Pancreas (tissue), 10 donors: ENCODE results near the gene CLDN5. TPM values are rescaled to one million over a fixed set of nuclear protein-coding genes. Genes with fewer than 3 reads are reported as not detected.
A peak's percentile ranks its signal among the peaks of the same experiment; 100 is the strongest.

Experiments
- ATAC-seq, 4 donors: fragments of 200-7000 bp; cut with Tn5 transposase; one replicate each; pipeline versions ENCODE4 v1.8.0 to v1.9.1; 2020; ENCODE audit warnings: mild to moderate bottlenecking in 4 of 4, moderate library complexity in 4 of 4
- DNase-seq, 6 donors: peaks; one replicate each; pipeline ENCODE4 v3.0.0-alpha.2; 2020
- FAIRE-seq: peaks from 2 replicates; lab custom pipeline; 2012; peaks lifted over from hg19 to GRCh38; lab: Jason Lieb, UNC
- H3K27ac ChIP-seq, 4 donors: fragments of 200-600 bp; sonication (generic); 1 replicate in 3 of 4; 2 replicates in 1 of 4; pipeline versions ENCODE4 v1.5.0 to v1.8.0; 2020
- H3K27me3 ChIP-seq, 4 donors: fragments of 200-600 bp; one replicate each; pipeline ENCODE4 v1.8.0; 2021
- H3K36me3 ChIP-seq, 3 donors: fragments of 200-600 bp; sonication (generic) in 1 of 3; one replicate each; pipeline versions ENCODE4 v1.5.0 to v1.8.0; 2020 to 2021
- H3K4me1 ChIP-seq, 3 donors: fragments of 200-600 bp; one replicate each; pipeline ENCODE4 v1.8.0; 2021
- H3K4me3 ChIP-seq, 4 donors: fragments of 200-600 bp; sonication (generic) in 2 of 4; one replicate each; pipeline versions ENCODE4 v1.5.0 to v1.8.0; 2020 to 2021
- H3K9me3 ChIP-seq, 4 donors: fragments of 200-600 bp; one replicate each; pipeline ENCODE4 v1.8.0; 2021
- CTCF ChIP-seq, 4 donors: fragments of 200-600 bp; sonication (generic) in 3 of 4; IDR thresholded peaks; one replicate each; pipeline versions ENCODE4 v1.5.0 to v1.8.0; 2021; ENCODE audit warnings: antibody characterized with exemption in 4 of 4
- WGBS, 2 donors: extraction: QIAGEN DNeasy Blood & Tissue Kit; methylation state at CpG; one replicate each; pipeline ENCODE4 v1.1.7; 2013; 5-methylcytosine and 5-hydroxymethylcytosine counted together
- intact Hi-C, 3 donors: fragments of 100-400 bp; cut with DNase I; formaldehyde crosslinking; loops; one replicate each; pipeline versions ENCODE4 v1.11.1 to v1.14.2; 2022
- polyA plus RNA-seq, 2 donors: library from polyadenylated mRNA; stranded (reverse); fragments of 200-250 nt; gene quantifications; one replicate each; pipeline ENCODE4 v1.2.3, GENCODE V29; 2013
- total RNA-seq, 6 donors: library from RNA; stranded (reverse); fragmentation: NEBNext Ultra II Directional in 4 of 6; extraction: Animal tissue kit (Norgen Biotek cat#: 25700) in 4 of 6; gene quantifications; one replicate each; pipeline versions ENCODE4 v1.2.1 to v1.2.4, GENCODE V29; 2021 to 2023
- donor health status: healthy with polysubstance abuse.
- donor health status: DM: no; HTN: no; CAD: no; lungs with moderate emphysema.
- donor health status: DM: no; HTN: no; CAD: no.
- donor health status: control.
- donor health status: control.
- donor health status: Bipolar disorder and iron deficiency.
- donor health status: DM: yes; HTN: yes; CAD: no.
- donor health status: DM: no; HTN: no; CAD: no.
- donor health status: DM: no; HTN: no; CAD: no.
- donor health status: DM: yes; HTN: yes; CAD: no.

Gene CLDN5
- total and polyA plus RNA-seq, 8 donors, result 3.5 to 47.3 (median 7.1) TPM

GRCh38 chr22:19543970-19544708 is 19.9 kb upstream of the CLDN5 start:
- no peaks in the 10 kb centered on the region for H3K27me3 ChIP-seq
- no peak for FAIRE-seq
- no peaks in the 10 kb centered on the region for H3K4me1 ChIP-seq
- no peak overlapping the region for H3K27ac ChIP-seq
- no peaks in the 10 kb centered on the region for H3K9me3 ChIP-seq
- WGBS, 2 donors, result 51 to 63% methylated on average over 16 of the region's 16 CpGs
- DNase-seq, result peak in 1 of 6 donors; percentile 46
- no peaks in the 10 kb centered on the region for H3K36me3 ChIP-seq
- TF ChIP-seq CTCF (IDR thresholded peaks at IDR 0.05), result no peak
- intact Hi-C loops, result no loop called here
- H3K4me3 ChIP-seq, result no peak overlapping the region
- peak in 1 of 4 donors; percentile 60 for ATAC-seq

- TF ChIP-seq CTCF (IDR thresholded peaks at IDR 0.05), result no peak
- no peak for DNase-seq
- Histone ChIP-seq H3K27me3 (no peaks in the 10 kb centered on the region), H3K4me3 (no peak overlapping the region), H3K27ac (no peak overlapping the region), H3K9me3 (no peaks in the 10 kb centered on the region), H3K36me3 (no peaks in the 10 kb centered on the region), H3K4me1 (no peaks in the 10 kb centered on the region)
- intact Hi-C loops, result no loop called here
- no peak for ATAC-seq
- FAIRE-seq, result no peak
Observed at GRCh38 chr22:19540394-19540793, 16.2 kb upstream of the CLDN5 start.

DNA sequence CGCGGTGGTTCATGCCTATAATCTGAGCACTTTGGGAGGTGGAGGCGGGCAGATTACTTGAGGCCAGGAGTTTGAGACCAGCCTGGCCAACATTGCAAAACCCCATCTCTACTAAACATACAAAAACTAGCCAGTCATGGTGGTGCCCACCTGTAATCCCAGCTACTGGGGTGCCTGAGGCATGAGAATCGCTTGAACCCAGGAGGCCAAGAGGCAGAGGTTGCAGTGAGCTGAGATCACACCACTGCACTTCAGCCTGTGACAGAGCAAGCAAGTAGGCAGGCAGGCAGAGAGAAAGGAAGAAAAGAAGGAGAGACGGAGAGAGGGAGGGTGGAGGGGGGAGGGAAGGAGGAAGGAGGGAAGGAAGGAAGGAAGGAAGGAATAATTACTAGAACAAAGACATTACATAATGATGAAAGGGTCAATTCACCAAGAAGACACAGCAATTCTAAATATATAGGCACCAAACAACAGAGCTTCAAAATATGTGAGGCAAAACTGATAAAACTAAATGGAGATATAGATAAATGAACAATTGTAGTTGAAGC is 13.8 kb upstream of the CLDN5 start:
- H3K9me3 ChIP-seq, result no peaks in the 10 kb centered on the region
- no peak for TF ChIP-seq CTCF (IDR thresholded peaks at IDR 0.05)
- H3K27ac ChIP-seq, result no peak overlapping the region
- intact Hi-C loops, result no loop called here
- H3K36me3 ChIP-seq, result no peaks in the 10 kb centered on the region
- DNase-seq (peak in 1 of 6 donors; percentile 14), FAIRE-seq (no peak), ATAC-seq (no peak)
- H3K4me1 ChIP-seq, result no peaks in the 10 kb centered on the region
- no peaks in the 10 kb centered on the region for H3K27me3 ChIP-seq
- no peak overlapping the region for H3K4me3 ChIP-seq
- 86 to 89% methylated on average over 5 of the region's 5 CpGs for WGBS, 2 donors

DNA sequence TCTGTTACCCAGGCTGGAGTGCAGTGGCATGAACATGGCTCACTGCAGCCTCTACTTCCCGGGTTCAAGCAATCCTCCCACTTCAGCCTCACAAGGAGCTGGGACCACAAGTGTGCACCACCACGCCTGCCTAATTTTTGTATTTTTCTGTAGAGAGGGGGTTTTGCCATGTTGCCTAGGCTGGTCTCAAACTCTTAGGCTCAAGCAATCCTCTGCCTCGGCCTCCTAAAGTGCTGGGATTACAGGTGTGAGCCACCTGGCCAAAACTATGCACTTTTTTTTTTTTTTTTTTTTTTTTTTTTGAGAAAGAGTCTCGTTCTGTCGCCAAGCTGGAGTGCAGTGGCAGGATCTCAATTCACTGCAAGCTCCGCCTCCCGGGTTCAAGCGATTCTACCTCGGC is 12.4 kb upstream of the CLDN5 start:
- Histone ChIP-seq H3K4me1 (no peaks in the 10 kb centered on the region), H3K36me3 (no peaks in the 10 kb centered on the region), H3K27ac (no peak overlapping the region), H3K27me3 (no peaks in the 10 kb centered on the region), H3K4me3 (no peak overlapping the region), H3K9me3 (no peaks in the 10 kb centered on the region)
- intact Hi-C loops, result no loop called here
- no peak for TF ChIP-seq CTCF (IDR thresholded peaks at IDR 0.05)
- FAIRE-seq, result no peak
- DNase-seq, result no peak
- 77 to 95% methylated on average over 7 to 9 of the region's 9 CpGs for WGBS, 2 donors
- no peak for ATAC-seq

DNA sequence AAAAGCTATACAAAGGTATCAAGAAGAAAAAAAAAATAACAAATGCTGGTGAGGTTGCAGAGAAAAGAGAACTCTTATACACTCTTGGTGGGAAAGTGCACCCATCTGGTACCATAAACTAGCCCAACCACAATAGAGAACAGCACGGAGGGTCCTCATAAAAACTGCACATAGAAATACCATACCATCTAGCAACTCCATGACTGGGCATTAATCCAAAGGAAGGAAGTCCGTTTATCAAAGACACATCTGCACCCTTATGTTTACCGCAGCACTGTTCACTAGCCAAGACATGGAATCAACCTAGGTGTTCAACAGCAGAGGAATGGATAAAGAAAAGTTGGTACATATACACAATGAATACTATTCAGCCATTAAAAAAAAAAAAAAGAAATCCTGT is 10.8 kb upstream of the CLDN5 start:
- H3K9me3 ChIP-seq, result no peaks in the 10 kb centered on the region
- intact Hi-C loops, result no loop called here
- no peaks in the 10 kb centered on the region for H3K27me3 ChIP-seq
- WGBS, 2 donors, result 50 to 65% methylated on average over 3 of the region's 3 CpGs
- no peaks in the 10 kb centered on the region for H3K4me1 ChIP-seq
- no peak for TF ChIP-seq CTCF (IDR thresholded peaks at IDR 0.05)
- FAIRE-seq, result no peak
- no peak overlapping the region for H3K27ac ChIP-seq
- no peaks in the 10 kb centered on the region for H3K36me3 ChIP-seq
- no peak for DNase-seq
- ATAC-seq, result no peak
- no peak overlapping the region for H3K4me3 ChIP-seq
